HL-60 (cell line): Measurements from ENCODE around the gene C5orf47.

ENCODE experiments used
- POLR2AphosphoS5 ChIP-seq: IDR thresholded peaks from 2 replicates; pipeline ENCODE4 v1.6.1; 2012; ENCODE audit warnings: low read depth
- TF ChIP-seq, protein P1 (sequence below): IDR thresholded peaks from one replicate; pipeline ENCODE4 v1.5.1; 2011; ENCODE audit warnings: low read length, control low read depth, inconsistent platforms; ENCODE audit not compliant: insufficient read depth

DNA sequence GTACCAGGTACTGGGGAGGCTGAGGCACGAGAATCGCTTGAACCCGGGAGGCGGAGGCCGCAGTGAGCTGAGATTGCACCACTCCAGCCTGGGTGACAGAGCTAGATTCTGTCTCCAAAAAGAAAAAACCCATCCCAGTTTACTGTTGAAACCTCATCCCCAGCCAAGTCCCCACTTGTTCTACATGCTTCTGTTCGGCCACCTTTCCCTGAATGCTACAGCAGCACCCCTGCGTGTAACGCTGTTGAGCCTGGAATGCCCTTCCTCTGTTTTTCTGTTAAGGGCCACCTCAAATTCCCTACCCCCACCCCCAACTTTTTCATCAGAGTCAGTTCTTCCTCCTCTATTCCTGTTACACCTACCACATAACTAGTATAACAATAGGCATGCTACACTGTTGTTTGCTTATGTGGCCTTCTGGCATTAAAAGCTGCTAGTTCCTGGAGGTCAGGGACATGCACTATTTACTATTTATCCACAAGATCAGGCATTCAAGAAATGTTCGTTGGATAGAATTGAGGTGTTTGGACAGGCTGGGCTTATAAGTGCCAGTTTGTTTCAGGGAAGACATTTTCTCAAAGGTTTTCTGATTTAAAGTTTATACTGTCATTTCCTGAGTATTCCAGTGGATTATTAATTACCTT, 47.1 kb upstream of the C5orf47 start:
- TF ChIP-seq, protein P1, sequence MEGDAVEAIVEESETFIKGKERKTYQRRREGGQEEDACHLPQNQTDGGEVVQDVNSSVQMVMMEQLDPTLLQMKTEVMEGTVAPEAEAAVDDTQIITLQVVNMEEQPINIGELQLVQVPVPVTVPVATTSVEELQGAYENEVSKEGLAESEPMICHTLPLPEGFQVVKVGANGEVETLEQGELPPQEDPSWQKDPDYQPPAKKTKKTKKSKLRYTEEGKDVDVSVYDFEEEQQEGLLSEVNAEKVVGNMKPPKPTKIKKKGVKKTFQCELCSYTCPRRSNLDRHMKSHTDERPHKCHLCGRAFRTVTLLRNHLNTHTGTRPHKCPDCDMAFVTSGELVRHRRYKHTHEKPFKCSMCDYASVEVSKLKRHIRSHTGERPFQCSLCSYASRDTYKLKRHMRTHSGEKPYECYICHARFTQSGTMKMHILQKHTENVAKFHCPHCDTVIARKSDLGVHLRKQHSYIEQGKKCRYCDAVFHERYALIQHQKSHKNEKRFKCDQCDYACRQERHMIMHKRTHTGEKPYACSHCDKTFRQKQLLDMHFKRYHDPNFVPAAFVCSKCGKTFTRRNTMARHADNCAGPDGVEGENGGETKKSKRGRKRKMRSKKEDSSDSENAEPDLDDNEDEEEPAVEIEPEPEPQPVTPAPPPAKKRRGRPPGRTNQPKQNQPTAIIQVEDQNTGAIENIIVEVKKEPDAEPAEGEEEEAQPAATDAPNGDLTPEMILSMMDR: no peak
- no peak for TF ChIP-seq POLR2AphosphoS5
